Measurements from ENCODE around the gene PRDM9.

GRCh38 chr5:23506329-23507236 is 826 bp upstream of the PRDM9 start:
- TF ChIP-seq EZH2 (IDR thresholded peaks at IDR 0.05; ENCODE audit: borderline replicate concordance, low read depth, low read length) (no peak), CBFB (CRISPR knock-in tag; IDR thresholded peaks at IDR 0.05) (no peak), SIN3A (IDR thresholded peaks at IDR 0.05; ENCODE audit: borderline replicate concordance in 2 of 2, control insufficient read depth in 1 of 2, low read depth in 2 of 2, low read length in 2 of 2) (no peak), ZNF324 (CRISPR knock-in tag; IDR thresholded peaks at IDR 0.05) (no peak), ZZZ3 (IDR thresholded peaks at IDR 0.05) (no peak), HOMEZ (CRISPR knock-in tag; IDR thresholded peaks at IDR 0.05) (no peak), SMARCA5 (IDR thresholded peaks at IDR 0.05) (no peak), KLF13 (tag; IDR thresholded peaks at IDR 0.05; ENCODE audit: borderline replicate concordance, low read depth) (no peak), TAF1 (IDR thresholded peaks at IDR 0.05; ENCODE audit: control insufficient read depth, extremely low read depth, insufficient read depth, low read length, severe bottlenecking) (no peak)
- TF ChIP-seq, protein P1, sequence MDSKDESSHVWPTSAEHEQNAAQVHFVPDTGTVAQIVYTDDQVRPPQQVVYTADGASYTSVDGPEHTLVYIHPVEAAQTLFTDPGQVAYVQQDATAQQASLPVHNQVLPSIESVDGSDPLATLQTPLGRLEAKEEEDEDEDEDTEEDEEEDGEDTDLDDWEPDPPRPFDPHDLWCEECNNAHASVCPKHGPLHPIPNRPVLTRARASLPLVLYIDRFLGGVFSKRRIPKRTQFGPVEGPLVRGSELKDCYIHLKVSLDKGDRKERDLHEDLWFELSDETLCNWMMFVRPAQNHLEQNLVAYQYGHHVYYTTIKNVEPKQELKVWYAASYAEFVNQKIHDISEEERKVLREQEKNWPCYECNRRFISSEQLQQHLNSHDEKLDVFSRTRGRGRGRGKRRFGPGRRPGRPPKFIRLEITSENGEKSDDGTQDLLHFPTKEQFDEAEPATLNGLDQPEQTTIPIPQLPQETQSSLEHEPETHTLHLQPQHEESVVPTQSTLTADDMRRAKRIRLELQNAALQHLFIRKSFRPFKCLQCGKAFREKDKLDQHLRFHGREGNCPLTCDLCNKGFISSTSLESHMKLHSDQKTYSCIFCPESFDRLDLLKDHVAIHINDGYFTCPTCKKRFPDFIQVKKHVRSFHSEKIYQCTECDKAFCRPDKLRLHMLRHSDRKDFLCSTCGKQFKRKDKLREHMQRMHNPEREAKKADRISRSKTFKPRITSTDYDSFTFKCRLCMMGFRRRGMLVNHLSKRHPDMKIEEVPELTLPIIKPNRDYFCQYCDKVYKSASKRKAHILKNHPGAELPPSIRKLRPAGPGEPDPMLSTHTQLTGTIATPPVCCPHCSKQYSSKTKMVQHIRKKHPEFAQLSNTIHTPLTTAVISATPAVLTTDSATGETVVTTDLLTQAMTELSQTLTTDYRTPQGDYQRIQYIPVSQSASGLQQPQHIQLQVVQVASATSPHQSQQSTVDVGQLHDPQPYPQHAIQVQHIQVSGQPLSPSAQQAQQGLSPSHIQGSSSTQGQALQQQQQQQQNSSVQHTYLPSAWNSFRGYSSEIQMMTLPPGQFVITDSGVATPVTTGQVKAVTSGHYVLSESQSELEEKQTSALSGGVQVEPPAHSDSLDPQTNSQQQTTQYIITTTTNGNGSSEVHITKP (IDR thresholded peaks at IDR 0.05; ENCODE audit: partially characterized antibody): no peak
